HG03159 (cell line): Measurements from ENCODE around the gene RYR2.
"Not testable (repeated sequence)": the region's sequence is repeated elsewhere in the genome, so short reads cannot be mapped to it uniquely, and the experiment has no call there.

Source experiments
- ATAC-seq: cut with Tn5 transposase; IDR thresholded peaks from one replicate; pipeline ENCODE4 v1.9.1; 2021; ENCODE audit warnings: mild to moderate bottlenecking, moderate library complexity; ENCODE audit not compliant: unreplicated experiment

RYR2 gene

GRCh38 chr1:237140986-237141385, 99.0 kb downstream of the RYR2 start:
- no peak for ATAC-seq

- no peak for ATAC-seq
Measured at GRCh38 chr1:237141502-237141901, 99.5 kb downstream of the RYR2 start.

GRCh38 chr1:237145379-237146135, 103.6 kb downstream of the RYR2 start:
- ATAC-seq = no peak

- no peak for ATAC-seq
Measured at GRCh38 chr1:237146241-237146640, 104.3 kb downstream of the RYR2 start.

DNA sequence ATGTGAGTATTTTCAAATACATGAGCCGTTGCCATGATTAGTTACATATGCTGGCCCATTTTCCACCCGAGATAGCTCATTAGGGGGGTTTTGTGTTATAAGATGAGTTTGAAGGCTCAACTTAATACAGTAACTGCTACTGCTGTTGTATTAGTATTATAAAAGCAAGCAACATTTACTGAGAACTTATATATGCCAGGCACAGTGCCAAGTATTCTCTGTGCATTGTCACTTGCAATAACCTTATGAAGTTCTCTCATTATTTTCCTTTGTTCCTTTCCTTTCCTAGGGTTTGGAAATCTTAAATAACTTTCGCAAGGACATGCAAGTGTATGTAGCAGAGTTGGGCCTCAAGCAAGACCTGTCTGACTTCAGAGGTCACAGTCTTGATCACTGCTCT, 107.9 kb downstream of the RYR2 start:
- no peak for ATAC-seq

DNA sequence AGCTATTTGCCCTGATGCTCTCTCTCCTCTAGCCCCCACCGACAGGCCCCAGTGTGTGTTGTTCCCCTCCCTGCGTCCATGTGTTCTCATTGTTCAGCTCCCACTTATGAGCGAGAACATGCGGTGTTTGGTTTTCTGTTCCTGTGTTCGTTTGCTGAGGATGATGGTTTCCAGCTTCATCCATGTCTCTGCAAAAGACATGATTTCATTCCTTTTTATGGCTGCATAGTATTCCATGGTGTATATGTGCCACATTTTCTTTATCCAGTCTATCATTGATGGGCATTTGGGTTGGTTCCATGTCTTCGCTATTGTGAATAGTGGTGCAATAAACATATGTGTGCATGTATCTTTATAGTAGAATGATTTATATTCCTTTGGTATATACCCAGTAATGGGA, 110.0 kb downstream of the RYR2 start:
- not testable (repeated sequence) for ATAC-seq

DNA sequence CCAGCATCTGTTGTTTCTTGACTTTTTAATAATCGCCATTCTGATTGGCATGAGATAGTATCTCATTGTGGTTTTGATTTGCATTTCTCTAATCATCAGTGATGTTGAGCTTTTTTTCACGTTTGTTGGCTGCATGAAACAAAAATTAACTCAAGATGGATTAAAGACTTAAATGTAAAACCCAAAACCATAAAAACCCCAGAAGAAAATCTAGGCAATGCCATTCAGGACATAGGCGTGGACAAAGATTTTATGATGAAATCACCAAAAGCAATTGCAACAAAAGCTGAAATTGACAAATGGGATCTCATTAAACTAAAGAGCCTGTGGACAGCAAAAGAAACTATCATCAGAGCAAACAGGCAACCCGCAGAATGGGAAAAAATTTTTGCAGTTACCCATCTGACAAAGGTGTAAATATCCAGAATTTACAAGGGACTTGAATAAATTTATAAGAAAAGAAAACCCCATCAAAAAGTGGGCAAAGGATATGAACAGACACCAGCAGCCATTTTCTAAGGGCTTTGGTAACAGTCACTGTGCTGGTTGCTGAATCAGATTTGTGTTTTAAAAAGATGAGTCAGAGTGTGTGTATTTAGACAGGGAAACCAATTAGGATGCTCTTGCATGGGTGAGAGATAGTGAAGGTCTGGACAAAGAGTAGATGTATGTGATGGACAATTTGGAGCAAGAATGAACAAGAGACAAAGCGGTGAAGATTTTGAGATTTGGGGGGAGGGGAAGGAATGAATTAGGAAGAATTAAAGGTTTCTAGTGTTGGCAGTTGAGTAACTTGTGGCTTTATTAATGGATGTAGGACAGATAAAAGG, 110.7 kb downstream of the RYR2 start:
- no peak for ATAC-seq

DNA sequence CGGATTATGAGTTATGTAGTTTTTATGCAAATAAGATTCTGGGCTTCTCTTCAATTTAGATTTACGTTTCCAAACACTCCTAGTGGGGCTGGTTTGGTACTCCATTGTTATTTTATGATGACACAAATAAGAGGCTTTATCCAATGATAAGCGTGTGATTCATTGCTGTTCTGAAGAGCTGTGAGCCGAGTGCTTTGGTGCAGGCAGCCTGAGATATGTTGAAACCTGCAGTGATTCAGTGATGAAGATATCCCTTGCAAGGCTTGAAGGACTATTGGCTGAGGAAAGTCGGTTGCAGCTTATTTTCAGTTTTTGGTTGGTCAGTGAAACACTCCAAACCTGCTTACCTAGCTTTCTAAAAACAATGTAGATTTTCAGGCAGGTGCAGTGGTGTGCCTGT, 112.2 kb downstream of the RYR2 start:
- no peak for ATAC-seq

- ATAC-seq = no peak
Measured at GRCh38 chr1:237164406-237165352, 122.7 kb downstream of the RYR2 start.

DNA sequence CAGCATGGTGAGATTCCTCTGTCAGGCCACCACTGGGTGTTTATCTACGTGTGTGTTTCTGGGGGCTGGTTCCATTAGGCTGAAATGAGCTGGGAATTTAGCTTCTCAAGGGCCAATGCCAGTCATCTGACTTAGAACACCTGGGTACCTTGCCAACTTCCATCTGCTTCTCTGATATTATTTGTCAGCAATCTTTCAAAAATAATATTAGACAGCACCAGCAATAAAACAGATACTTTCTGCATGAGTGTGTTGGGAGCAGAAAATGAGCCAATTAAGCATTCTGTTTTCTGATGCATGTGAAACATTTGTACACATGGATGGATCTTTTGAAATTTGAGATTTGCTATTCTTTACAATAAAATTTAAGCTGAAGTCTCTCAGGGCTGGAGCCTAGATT, 124.1 kb downstream of the RYR2 start:
- ATAC-seq = no peak

- ATAC-seq = no peak
Measured at GRCh38 chr1:237166593-237167101, 124.7 kb downstream of the RYR2 start.

GRCh38 chr1:237170149-237170548, 128.2 kb downstream of the RYR2 start:
- ATAC-seq = no peak

GRCh38 chr1:237171454-237172117, 129.6 kb downstream of the RYR2 start:
- no peak for ATAC-seq

- no peak for ATAC-seq
Measured at GRCh38 chr1:237172118-237172485, 130.1 kb downstream of the RYR2 start.

DNA sequence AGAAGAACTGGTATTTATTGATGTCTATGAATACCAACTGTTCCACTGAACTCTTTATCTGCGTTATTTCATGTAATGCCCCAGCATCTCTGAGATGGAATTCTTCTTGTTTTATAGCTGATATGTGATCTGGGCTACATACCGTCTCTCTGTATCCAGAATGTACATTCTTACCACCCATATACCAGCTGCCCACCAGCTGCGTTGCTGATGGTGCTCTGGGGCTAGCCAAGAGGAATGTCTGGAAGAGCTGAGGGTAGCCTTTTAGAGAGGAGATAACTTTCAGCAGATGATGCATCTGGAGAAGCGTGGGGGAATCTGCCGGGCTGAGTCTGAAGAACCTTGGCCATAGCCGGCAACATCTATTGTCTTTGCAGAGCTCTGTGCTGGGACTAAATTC, 137.5 kb downstream of the RYR2 start:
- ATAC-seq = no peak

DNA sequence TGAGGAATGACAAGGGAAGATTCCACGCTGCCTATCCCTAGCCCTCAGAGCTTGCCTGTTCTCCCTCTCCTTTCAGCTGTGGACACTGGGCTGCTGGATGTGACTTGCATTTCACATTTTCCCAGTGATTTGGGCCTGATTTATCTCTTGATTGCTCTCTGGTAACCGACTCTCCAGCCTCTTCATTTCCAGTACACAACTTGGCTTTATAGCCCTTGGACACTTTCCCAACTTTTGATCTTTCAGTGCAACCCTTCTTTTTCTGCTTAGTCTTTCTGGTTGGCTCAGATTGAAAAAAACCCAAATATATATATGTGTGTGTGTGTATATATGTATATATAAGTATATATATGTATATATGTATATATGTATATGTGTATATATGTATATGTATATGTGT, 138.3 kb downstream of the RYR2 start:
- ATAC-seq = no peak

DNA sequence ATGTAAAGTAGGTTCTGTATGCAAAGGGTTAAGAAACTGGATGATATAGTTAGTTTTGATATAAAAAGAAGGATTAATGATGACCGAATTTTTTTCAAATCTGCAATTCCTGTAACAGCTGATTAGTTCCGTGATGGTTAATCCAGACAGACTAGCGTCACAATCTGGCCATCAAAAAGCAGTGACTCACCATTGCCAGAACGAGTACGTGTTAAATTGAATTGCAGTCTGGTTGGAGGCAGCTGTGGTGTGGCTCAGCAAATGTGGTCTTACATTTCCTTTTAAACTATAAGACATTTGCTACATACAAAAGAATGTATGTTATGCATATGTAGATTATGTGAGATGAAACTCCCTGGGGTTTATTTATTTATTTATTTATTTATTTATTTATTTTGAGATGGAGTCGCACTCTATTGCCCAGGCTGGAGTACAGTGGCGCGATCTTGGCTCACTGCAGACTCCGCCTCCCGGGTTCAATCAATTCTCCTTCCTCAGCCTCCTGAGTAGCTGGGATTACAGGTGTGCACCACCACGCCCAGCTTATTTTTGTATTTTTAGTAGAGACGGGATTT, 139.8 kb downstream of the RYR2 start:
- no peak for ATAC-seq

DNA sequence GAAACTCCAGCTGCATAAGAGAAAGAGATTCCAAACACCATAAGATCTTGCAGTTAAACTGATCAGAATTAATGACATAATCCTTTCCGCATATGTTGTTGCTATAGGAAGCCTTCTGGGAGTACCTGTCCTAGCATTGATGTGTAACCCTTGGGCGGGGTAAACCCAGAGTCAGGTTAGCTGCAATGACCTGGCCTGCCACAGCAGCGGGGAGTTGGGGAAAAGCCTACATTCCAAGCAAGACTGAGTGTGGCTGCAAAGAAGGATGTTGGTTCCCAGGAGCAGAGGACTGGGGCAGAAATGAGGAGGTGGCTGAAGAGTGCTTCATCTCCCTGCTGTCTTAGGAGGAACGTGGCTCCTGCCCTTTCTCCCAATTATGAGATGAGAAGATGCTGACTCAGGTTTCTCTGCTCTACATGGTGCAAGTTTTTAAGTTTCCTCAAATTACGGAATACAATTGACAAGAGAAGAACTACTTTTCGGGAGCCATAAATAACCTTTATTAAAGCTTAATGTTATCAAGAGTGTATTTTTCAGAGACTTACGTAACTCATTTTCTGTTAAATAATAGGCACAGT, 142.1 kb downstream of the RYR2 start:
- ATAC-seq = no peak

DNA sequence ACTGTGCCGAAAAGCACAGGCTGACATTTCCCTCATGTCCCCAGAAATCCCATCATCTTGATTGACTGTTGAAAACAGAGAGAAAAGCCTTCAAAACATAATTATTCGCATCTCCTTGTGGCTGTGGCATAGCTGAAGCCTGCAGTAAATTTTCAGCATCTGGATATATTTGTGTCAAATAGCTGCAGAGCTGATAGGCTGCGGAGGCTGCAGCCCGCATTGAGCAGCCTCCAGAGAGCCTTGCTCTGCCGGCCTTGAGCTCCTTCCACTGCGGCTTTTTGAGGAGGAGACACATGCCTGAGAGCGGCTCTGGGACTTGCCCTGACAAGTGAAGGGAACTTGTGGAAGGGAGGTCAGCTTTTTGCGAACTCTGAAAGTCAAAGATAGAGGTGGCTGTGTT, 144.7 kb downstream of the RYR2 start:
- no peak for ATAC-seq

DNA sequence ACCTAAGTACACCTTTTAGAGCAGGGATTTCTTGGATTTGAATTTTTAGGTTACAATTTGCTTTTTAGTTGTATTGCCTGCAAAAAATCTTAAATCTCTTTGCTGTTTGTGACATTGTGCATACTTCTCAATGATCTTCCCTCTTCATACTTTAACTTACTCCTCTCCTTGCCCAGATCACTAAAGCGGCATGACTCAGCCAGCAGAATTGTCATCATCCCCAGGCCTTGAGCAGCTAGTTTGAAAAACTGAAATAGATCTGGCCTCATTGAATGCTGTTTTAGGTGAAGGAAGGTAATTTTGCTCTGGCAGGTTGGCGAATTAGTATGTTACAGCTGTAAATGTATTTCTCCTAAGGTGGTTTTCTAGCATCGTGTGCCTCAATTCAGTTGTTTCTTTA, 145.9 kb downstream of the RYR2 start:
- no peak for ATAC-seq
